Trophoblast cell (in vitro differentiated cells and primary cell): ENCODE results near the gene ELOVL5.
A peak's percentile ranks its signal among the peaks of the same experiment; 100 is the strongest.

ENCODE experiments used
- DNase-seq, 2 donors: peaks; one replicate each; pipeline ENCODE4 v3.0.0-alpha.2; 2016
- H2AFZ ChIP-seq: 2 replicates; pipeline ENCODE4 v1.6.1; 2013; ENCODE audit warnings: low read length, moderate library complexity, mild to moderate bottlenecking; ENCODE audit not compliant: insufficient read depth, poor library complexity
- H2AK5ac ChIP-seq: 2 replicates; pipeline ENCODE4 v1.6.1; 2013; ENCODE audit warnings: mild to moderate bottlenecking, low read length
- H2BK120ac ChIP-seq: 2 replicates; pipeline ENCODE4 v1.6.1; 2013; ENCODE audit warnings: low read length, mild to moderate bottlenecking, moderate library complexity; ENCODE audit not compliant: insufficient read depth, poor library complexity
- H2BK12ac ChIP-seq: 2 replicates; pipeline ENCODE4 v1.6.1; 2013; ENCODE audit warnings: mild to moderate bottlenecking, low read length, moderate library complexity
- H2BK5ac ChIP-seq: 2 replicates; pipeline ENCODE4 v1.6.1; 2013; ENCODE audit warnings: low read length, low read depth, moderate library complexity, mild to moderate bottlenecking; ENCODE audit not compliant: poor library complexity
- H3K14ac ChIP-seq: 2 replicates; pipeline ENCODE4 v1.6.1; 2013; ENCODE audit warnings: mild to moderate bottlenecking, low read length
- H3K18ac ChIP-seq: 2 replicates; pipeline ENCODE4 v1.6.1; 2013; ENCODE audit warnings: mild to moderate bottlenecking, low read length
- H3K23ac ChIP-seq: 2 replicates; pipeline ENCODE4 v1.6.1; 2013; ENCODE audit warnings: low read length
- H3K27ac ChIP-seq: 2 replicates; pipeline ENCODE4 v1.5.1; 2013; ENCODE audit warnings: low read depth, mild to moderate bottlenecking, inconsistent platforms, low read length, moderate library complexity
- H3K27me3 ChIP-seq: 2 replicates; pipeline ENCODE4 v1.6.1; 2013; ENCODE audit warnings: inconsistent platforms, mild to moderate bottlenecking, low read length, moderate library complexity; ENCODE audit not compliant: insufficient read depth
- H3K36me3 ChIP-seq, 2 experiments: 1 replicate in 1 of 2; 2 replicates in 1 of 2; pipeline ENCODE4 v1.6.1; 2013; ENCODE audit warnings: low read length in 2 of 2, mild to moderate bottlenecking in 2 of 2, moderate library complexity in 1 of 2; ENCODE audit not compliant: insufficient read depth in 2 of 2, control insufficient read depth in 1 of 2
- H3K4ac ChIP-seq: 2 replicates; pipeline ENCODE4 v1.6.1; 2013; ENCODE audit warnings: low read depth, mild to moderate bottlenecking, low read length, moderate library complexity
- H3K4me1 ChIP-seq, 2 experiments: 1 replicate in 1 of 2; 2 replicates in 1 of 2; pipeline ENCODE4 v1.6.1; 2013; ENCODE audit warnings: low read length in 2 of 2, mild to moderate bottlenecking in 2 of 2, moderate library complexity in 1 of 2; ENCODE audit not compliant: insufficient read depth in 2 of 2, control insufficient read depth in 1 of 2
- H3K4me2 ChIP-seq: 2 replicates; pipeline ENCODE4 v1.6.1; 2013; ENCODE audit warnings: inconsistent platforms, mild to moderate bottlenecking, low read length, moderate library complexity
- H3K4me3 ChIP-seq: 2 replicates; pipeline ENCODE4 v1.5.1; 2013; ENCODE audit warnings: mild to moderate bottlenecking, low read depth, low read length, inconsistent platforms
- H3K79me1 ChIP-seq: one replicate; pipeline ENCODE4 v1.6.1; 2013; ENCODE audit warnings: low read length
- H3K79me2 ChIP-seq: 2 replicates; pipeline ENCODE4 v1.6.1; 2013; ENCODE audit warnings: low read length, mild to moderate bottlenecking; ENCODE audit not compliant: control insufficient read depth, insufficient read depth, poor library complexity
- H3K9ac ChIP-seq: 2 replicates; pipeline ENCODE4 v1.6.1; 2013; ENCODE audit warnings: mild to moderate bottlenecking, low read length
- H3K9me3 ChIP-seq: 2 replicates; pipeline ENCODE4 v1.6.1; 2013; ENCODE audit warnings: low read depth, mild to moderate bottlenecking, control low read depth, inconsistent platforms, low read length; ENCODE audit not compliant: insufficient read depth
- H4K12ac ChIP-seq: 2 replicates; pipeline ENCODE4 v1.6.1; 2013; ENCODE audit warnings: low read depth, mild to moderate bottlenecking, low read length, moderate library complexity
- H4K8ac ChIP-seq: 2 replicates; pipeline ENCODE4 v1.6.1; 2013; ENCODE audit warnings: low read depth, mild to moderate bottlenecking, low read length, moderate library complexity
- H4K91ac ChIP-seq: one replicate; pipeline ENCODE4 v1.6.1; 2013; ENCODE audit warnings: low read depth, mild to moderate bottlenecking, low read length, moderate library complexity
- WGBS: extraction: QIAGEN DNeasy Blood & Tissue Kit; methylation state at CpG from one replicate; pipeline ENCODE4 v1.1.7; 2013; ENCODE audit warnings: missing lambda C conversion rate; ENCODE audit not compliant: insufficient read length, insufficient coverage; ENCODE audit errors: extremely low coverage; 5-methylcytosine and 5-hydroxymethylcytosine counted together

The ELOVL5 gene

DNA sequence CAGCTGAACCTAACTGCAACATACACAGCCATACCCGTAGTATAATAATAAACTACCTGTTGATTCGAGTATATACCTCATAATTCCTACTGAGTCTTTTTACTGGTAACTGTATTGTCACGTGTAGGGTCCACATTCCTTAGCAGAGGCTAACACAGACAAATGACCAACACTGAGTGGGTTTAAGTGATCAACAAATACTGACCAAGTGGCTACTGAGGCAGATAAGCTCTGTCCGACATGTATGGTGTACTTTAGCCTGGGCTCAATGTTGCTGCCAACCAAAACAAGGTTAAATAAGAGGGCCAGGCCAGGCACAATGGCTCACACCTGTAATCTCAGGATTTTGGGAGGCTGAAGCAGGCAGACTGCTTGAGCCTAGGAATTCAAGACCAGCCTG lies 12.7 kb downstream of the ELOVL5 start:
- DNase-seq = no peak
- no peak overlapping the region for H3K4me2 ChIP-seq
- no peak overlapping the region for H3K14ac ChIP-seq
- no peaks in the 10 kb centered on the region for H3K27me3 ChIP-seq
- no CpG with 5 or more reads among the region's 4 CpGs for WGBS
- no peak overlapping the region for H3K9ac ChIP-seq
- no peak overlapping the region for H3K23ac ChIP-seq
- no peaks in the 10 kb centered on the region for H3K9me3 ChIP-seq
- no peak overlapping the region for H4K12ac ChIP-seq
- no peak overlapping the region for H4K91ac ChIP-seq
- no peak overlapping the region for H2BK5ac ChIP-seq
- H2BK12ac ChIP-seq = no peak overlapping the region
- no peak overlapping the region for H3K4me3 ChIP-seq
- H3K79me2 ChIP-seq = peaks cover 2% of the 10 kb centered on the region
- H4K8ac ChIP-seq = no peak overlapping the region
- no peak overlapping the region for H3K4ac ChIP-seq
- peaks cover 0 to 5% of the 10 kb centered on the region in 2 experiments for H3K36me3 ChIP-seq
- H2AK5ac ChIP-seq = no peak overlapping the region
- no peak overlapping the region for H3K27ac ChIP-seq
- H3K18ac ChIP-seq = no peak overlapping the region
- H2AFZ ChIP-seq = no peak overlapping the region
- peaks cover 7 to 9% of the 10 kb centered on the region in 2 experiments for H3K4me1 ChIP-seq
- H3K79me1 ChIP-seq = no peaks in the 10 kb centered on the region
- H2BK120ac ChIP-seq = no peak overlapping the region

DNA sequence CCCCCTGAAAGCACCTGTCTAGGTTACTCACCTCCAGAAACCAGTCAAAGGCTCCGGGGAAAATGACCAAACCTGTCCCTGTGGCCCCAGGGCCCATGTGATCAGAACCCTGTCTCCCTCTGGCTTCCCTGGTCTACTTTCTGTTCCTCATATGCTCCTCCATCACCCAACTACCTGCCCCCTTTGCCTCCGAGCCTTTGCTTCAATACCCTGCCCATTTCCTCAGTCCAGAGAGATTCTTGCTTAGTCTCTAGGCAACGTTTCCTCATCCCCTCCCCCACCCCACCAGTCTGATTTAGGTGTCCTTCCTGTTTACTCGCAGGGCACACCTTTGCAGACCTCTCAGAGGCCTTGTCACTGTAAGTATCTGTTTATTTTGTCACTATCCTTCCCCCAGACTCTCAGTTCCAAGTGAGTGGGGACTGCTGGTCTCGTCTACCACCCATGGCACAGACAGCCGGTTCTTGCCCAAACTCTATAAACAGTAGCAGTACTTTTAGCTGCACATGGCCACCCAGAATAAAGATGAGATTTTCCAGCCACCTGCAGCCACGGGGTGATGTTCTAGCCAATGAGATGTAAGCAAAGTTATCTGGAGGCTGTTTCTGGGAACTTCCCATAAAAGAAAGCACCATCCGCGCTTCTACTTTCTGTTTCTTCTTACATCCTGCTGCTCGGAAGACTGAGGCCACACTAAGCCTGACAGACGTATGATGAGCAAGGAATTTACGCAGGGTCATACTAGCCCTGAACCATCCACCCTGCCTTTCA lies 13.3 kb downstream of the ELOVL5 start:
- Histone ChIP-seq H3K18ac (no peak overlapping the region), H2BK5ac (no peak overlapping the region), H4K12ac (no peak overlapping the region), H3K4me1 (peaks cover 7 to 9% of the 10 kb centered on the region in 2 experiments), H3K79me2 (peaks cover 2% of the 10 kb centered on the region), H3K36me3 (peaks cover 0 to 5% of the 10 kb centered on the region in 2 experiments), H3K27me3 (no peaks in the 10 kb centered on the region), H2BK120ac (no peak overlapping the region), H3K14ac (no peak overlapping the region), H3K27ac (no peak overlapping the region), H2AFZ (no peak overlapping the region), H3K9me3 (no peaks in the 10 kb centered on the region), H2AK5ac (no peak overlapping the region), H3K4me3 (no peak overlapping the region), H3K4ac (peak overlapping the region; percentile 24), H4K8ac (no peak overlapping the region), H3K4me2 (no peak overlapping the region), H3K23ac (no peak overlapping the region), H3K79me1 (no peaks in the 10 kb centered on the region), H2BK12ac (no peak overlapping the region), H3K9ac (no peak overlapping the region), H4K91ac (no peak overlapping the region)
- no CpG with 5 or more reads among the region's 12 CpGs for WGBS
- DNase-seq = peak in 1 of 2 donors; percentile 14

DNA sequence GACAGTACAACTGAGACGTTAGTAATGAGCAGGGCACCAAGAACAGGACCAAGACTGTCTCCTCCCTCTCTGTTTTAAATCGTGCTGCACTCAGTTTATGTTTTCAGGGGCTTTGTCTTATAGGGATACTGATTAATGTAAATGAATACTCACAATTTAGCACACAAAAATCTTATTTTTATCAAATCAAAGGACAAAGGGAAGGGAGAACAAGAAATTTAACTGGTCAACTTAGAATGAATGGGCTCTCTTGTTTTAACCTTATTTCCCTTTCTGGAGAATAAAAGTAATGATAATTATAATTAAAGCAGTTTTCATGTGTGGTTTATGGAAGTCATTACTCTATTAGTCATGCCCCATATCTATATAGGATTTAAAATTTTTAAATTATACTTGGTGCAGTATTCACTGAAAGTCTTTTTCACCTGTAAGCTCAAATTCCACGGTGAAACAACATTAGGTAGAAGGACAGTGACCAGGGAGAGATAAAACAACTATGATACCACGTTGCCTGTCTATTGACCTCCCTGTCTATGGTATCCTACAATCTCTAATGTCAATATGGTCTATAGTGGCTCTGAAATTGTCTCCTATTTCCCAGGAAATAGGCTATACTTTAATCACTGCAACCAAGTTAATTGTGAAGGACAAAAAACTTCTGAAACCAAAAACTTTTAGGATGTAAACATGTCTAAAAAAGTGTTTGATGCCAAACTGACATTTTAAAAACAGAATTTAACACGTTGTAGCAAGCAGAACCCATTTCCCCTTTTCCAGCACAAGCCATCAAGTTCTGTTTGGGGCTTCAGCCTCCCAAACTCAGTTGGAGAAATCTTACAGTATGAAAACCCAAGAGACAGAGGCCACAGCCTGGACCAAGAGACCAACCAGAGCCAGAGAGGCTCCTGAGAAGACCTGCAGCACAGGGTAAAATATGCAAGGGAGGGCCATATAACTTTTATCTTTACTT lies 15.0 kb downstream of the ELOVL5 start:
- H2BK120ac ChIP-seq = no peak overlapping the region
- no peak overlapping the region for H3K23ac ChIP-seq
- no peaks in the 10 kb centered on the region for H3K79me1 ChIP-seq
- H3K79me2 ChIP-seq = peaks cover 2% of the 10 kb centered on the region
- no CpG with 5 or more reads among the region's 5 CpGs for WGBS
- no peak overlapping the region for H3K4me2 ChIP-seq
- H2AFZ ChIP-seq = no peak overlapping the region
- H3K14ac ChIP-seq = no peak overlapping the region
- H3K4me1 ChIP-seq = peaks cover 7 to 9% of the 10 kb centered on the region in 2 experiments
- no peak for DNase-seq
- H3K9ac ChIP-seq = no peak overlapping the region
- no peak overlapping the region for H4K8ac ChIP-seq
- no peak overlapping the region for H2AK5ac ChIP-seq
- H3K18ac ChIP-seq = no peak overlapping the region
- H3K4ac ChIP-seq = peak overlapping the region; percentile 82
- H4K91ac ChIP-seq = no peak overlapping the region
- no peaks in the 10 kb centered on the region for H3K27me3 ChIP-seq
- no peak overlapping the region for H3K27ac ChIP-seq
- H3K36me3 ChIP-seq = peaks cover 0 to 5% of the 10 kb centered on the region in 2 experiments
- no peaks in the 10 kb centered on the region for H3K9me3 ChIP-seq
- H2BK5ac ChIP-seq = no peak overlapping the region
- no peak overlapping the region for H4K12ac ChIP-seq
- H3K4me3 ChIP-seq = no peak overlapping the region
- H2BK12ac ChIP-seq = no peak overlapping the region

DNA sequence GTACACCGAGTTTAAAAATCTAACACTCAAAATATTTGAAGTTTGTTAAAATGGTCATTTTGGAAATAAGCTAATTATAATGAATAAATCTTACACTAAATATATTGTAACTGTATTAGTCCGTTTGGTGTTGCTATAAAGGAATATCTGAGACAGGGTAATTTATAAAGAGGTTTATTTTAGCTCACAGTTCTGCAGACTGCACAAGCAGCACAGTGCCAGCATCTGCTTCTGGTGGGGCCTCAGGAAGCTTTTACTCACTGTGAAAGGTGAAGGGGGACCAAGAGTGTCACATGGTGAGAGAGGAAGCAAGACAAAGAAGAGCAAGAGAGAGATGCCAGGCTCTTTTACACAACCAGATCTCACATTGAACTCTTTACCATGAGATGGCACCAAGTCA lies 17.1 kb downstream of the ELOVL5 start:
- Histone ChIP-seq H2AK5ac (no peak overlapping the region), H3K4me3 (no peak overlapping the region), H2BK12ac (no peak overlapping the region)

More for the DNA sequence above, 17.1 kb downstream of the ELOVL5 start:
- Histone ChIP-seq H4K12ac (no peak overlapping the region), H3K9ac (no peak overlapping the region), H3K18ac (no peak overlapping the region), H3K14ac (no peak overlapping the region), H2AFZ (no peak overlapping the region), H4K8ac (no peak overlapping the region), H3K27ac (no peak overlapping the region), H3K4me1 (peaks cover 14 to 16% of the 10 kb centered on the region in 2 experiments), H3K9me3 (no peaks in the 10 kb centered on the region), H3K23ac (no peak overlapping the region), H3K27me3 (no peaks in the 10 kb centered on the region), H2BK120ac (no peak overlapping the region), H3K4me2 (no peak overlapping the region), H2BK5ac (no peak overlapping the region), H3K79me2 (peaks cover 2% of the 10 kb centered on the region), H3K4ac (peak overlapping the region; percentile 80), H3K79me1 (peaks cover 3% of the 10 kb centered on the region), H3K36me3 (no peaks in the 10 kb centered on the region), H4K91ac (no peak overlapping the region)
- no CpG with 5 or more reads among the region's 2 CpGs for WGBS
- DNase-seq = no peak
